Measurements from ENCODE around the gene CARD11. TPM values are rescaled to one million over a fixed set of nuclear protein-coding genes. Genes with fewer than 3 reads are reported as not detected.

Gene CARD11
- total and polyA plus RNA-seq, 2 experiments from 2014 or later: 17.7 to 29.0 TPM

- TF ChIP-seq REST (IDR thresholded peaks at IDR 0.05; ENCODE audit: unreplicated experiment): no peak
- TF ChIP-seq ZNF331 (CRISPR knock-in tag; IDR thresholded peaks at IDR 0.05; ENCODE audit: low read depth): no peak
- no peak for TF ChIP-seq JUNB (IDR thresholded peaks at IDR 0.05; ENCODE audit: unreplicated experiment)
- TF ChIP-seq NANOG (IDR thresholded peaks at IDR 0.05; ENCODE audit: borderline replicate concordance): no peak
- TF ChIP-seq EZH2 (IDR thresholded peaks at IDR 0.05; ENCODE audit: low read depth, unreplicated experiment): no peak
- TF ChIP-seq EZH2phosphoT487 (IDR thresholded peaks at IDR 0.05; ENCODE audit: unreplicated experiment): no peak
Measured at GRCh38 chr7:2906197-2906931, 137.3 kb downstream of the CARD11 start (continued).

- peaks cover under 1% of the 10 kb centered on the region; the same call in 1 of the 3 replicates for H3K36me3 Mint-ChIP-seq (ENCODE audit: low read depth)
- Histone ChIP-seq H3K36me3 (ENCODE audit: insufficient read depth) (no peaks in the 10 kb centered on the region), H3K79me2 (replicated peaks; ENCODE audit: insufficient read depth) (no peaks in the 10 kb centered on the region), H4K20me1 (replicated peaks; ENCODE audit: insufficient read depth) (no peaks in the 10 kb centered on the region), H3K4me2 (no peak overlapping the region), H3K4me3 (no peak overlapping the region), H3K9me2 (ENCODE audit: insufficient read depth) (no peaks in the 10 kb centered on the region), H2AFZ (no peak overlapping the region), H3K27me3 (ENCODE audit: insufficient read depth) (no peaks in the 10 kb centered on the region), H3F3A (replicated peaks; ENCODE audit: low read depth) (no peaks in the 10 kb centered on the region), H3K4me1 (ENCODE audit: insufficient read depth) (no peaks in the 10 kb centered on the region), H3K27ac (ENCODE audit: low read depth) (no peak overlapping the region)
- H3K9me3 Mint-ChIP-seq: peaks cover 3% of the 10 kb centered on the region; the same call in 1 of the 3 replicates
- H3K4me3 Mint-ChIP-seq: no peak overlapping the region
- DNase-seq (ENCODE audit: low spot score) (no peak), ATAC-seq (no peak)
- H3K4me1 Mint-ChIP-seq: no peaks in the 10 kb centered on the region
- H3K27ac Mint-ChIP-seq: no peak overlapping the region
- peaks cover 4% of the 10 kb centered on the region for H3K27me3 Mint-ChIP-seq (ENCODE audit: insufficient read depth, low read depth, poor library complexity)
- no peak for TF ChIP-seq EZH2phosphoT487 (IDR thresholded peaks at IDR 0.05; ENCODE audit: unreplicated experiment)
- TF ChIP-seq, protein P1, sequence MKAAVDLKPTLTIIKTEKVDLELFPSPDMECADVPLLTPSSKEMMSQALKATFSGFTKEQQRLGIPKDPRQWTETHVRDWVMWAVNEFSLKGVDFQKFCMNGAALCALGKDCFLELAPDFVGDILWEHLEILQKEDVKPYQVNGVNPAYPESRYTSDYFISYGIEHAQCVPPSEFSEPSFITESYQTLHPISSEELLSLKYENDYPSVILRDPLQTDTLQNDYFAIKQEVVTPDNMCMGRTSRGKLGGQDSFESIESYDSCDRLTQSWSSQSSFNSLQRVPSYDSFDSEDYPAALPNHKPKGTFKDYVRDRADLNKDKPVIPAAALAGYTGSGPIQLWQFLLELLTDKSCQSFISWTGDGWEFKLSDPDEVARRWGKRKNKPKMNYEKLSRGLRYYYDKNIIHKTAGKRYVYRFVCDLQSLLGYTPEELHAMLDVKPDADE (IDR thresholded peaks at IDR 0.05): no peak
- TF ChIP-seq POLR2AphosphoS5 (IDR thresholded peaks at IDR 0.05; ENCODE audit: low read depth): no peak
- TF ChIP-seq ZNF462 (CRISPR knock-in tag; IDR thresholded peaks at IDR 0.05): no peak
- TF ChIP-seq NANOG (IDR thresholded peaks at IDR 0.05; ENCODE audit: borderline replicate concordance): no peak
- no peak for TF ChIP-seq EZH2 (IDR thresholded peaks at IDR 0.05; ENCODE audit: low read depth, unreplicated experiment)
- TF ChIP-seq ZNF114 (CRISPR knock-in tag; IDR thresholded peaks at IDR 0.05): no peak
Measured at GRCh38 chr7:2905500-2905899, 138.2 kb downstream of the CARD11 start.
